Suprapubic skin (tissue), 4 donors: ENCODE data around the gene DOCK6.

Source experiments
- CTCF ChIP-seq, 2 donors: fragments of 200-600 bp in 1 of 2; fragments of 450-650 bp in 1 of 2; sonication (generic) in 1 of 2; IDR thresholded peaks; one replicate each; pipeline ENCODE4 v1.5.1; 2016 to 2019; ENCODE audit warnings: antibody characterized with exemption in 2 of 2, mild to moderate bottlenecking in 1 of 2, moderate library complexity in 1 of 2
- POLR2A ChIP-seq, 2 donors: fragments of 450-650 bp; IDR thresholded peaks; one replicate each; pipeline ENCODE4 v1.6.1; 2017; ENCODE audit warnings: antibody characterized with exemption in 2 of 2, mild to moderate bottlenecking in 2 of 2, moderate library complexity in 2 of 2
- POLR2AphosphoS5 ChIP-seq, 3 donors: sonication (generic); formaldehyde crosslinking; IDR thresholded peaks; one replicate each; pipeline ENCODE4 v1.6.1; 2017; ENCODE audit warnings: antibody characterized with exemption in 3 of 3

DNA sequence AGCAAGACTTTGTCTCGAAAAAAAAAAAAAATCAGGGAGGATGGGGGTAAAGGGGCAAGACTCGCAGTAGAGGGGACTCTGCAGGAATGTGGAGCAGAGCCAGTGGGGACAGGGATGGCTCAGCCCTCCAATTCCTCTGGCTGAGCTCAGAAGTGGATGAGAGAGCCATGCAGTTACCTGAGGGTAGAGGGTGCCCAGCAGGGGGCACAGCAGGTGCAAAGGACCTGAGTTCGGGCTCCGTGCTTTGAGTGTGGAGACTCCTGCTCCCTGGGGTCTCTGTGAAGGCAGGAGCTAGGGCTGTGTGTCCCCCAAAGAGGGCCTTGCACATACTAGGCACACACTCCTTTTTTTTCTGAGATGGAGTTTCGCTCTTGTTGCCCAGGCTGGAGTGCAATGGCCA, 7.7 kb downstream of the DOCK6 start:
- no peak for TF ChIP-seq CTCF (IDR thresholded peaks at IDR 0.05)
- no peak for TF ChIP-seq POLR2A (IDR thresholded peaks at IDR 0.05)
- TF ChIP-seq POLR2AphosphoS5 (IDR thresholded peaks at IDR 0.05), result no peak
